Measurements from ENCODE around the gene CACUL1.
"Not testable (repeated sequence)": the region's sequence is repeated elsewhere in the genome, so short reads cannot be mapped to it uniquely, and the experiment has no call there.

Gene CACUL1

DNA sequence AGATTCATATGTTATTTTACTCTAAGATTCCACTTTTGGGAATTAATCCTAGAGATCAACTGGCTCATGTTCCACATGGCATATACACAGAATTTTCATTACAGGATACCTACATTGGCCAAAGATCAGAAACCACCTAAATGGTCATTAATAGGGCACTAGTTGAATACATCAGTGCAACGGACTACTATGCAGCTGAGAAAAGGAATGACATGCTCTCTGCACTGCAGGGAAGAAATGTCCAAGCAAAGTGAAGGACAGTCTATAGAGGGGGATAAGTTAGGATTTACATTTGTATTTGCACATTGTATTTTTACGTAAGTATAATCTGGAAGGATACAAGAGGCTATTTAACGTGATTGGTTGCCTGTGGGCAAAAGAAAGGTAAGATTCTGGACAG, 91.6 kb downstream of the CACUL1 start:
- H3K4me3 ChIP-seq (ENCODE audit: low read length): no peak overlapping the region
- no peaks in the 10 kb centered on the region for H3K27me3 ChIP-seq (ENCODE audit: insufficient read depth, low read length)
- H3K9me3 ChIP-seq (ENCODE audit: low read length): no peaks in the 10 kb centered on the region
- no peak overlapping the region for H2AFZ ChIP-seq (ENCODE audit: low read depth, low read length)
- no peaks in the 10 kb centered on the region for H3K4me1 ChIP-seq (ENCODE audit: insufficient read depth, low read length)
- H3K36me3 ChIP-seq (ENCODE audit: insufficient read depth, low read length): no peaks in the 10 kb centered on the region

DNA sequence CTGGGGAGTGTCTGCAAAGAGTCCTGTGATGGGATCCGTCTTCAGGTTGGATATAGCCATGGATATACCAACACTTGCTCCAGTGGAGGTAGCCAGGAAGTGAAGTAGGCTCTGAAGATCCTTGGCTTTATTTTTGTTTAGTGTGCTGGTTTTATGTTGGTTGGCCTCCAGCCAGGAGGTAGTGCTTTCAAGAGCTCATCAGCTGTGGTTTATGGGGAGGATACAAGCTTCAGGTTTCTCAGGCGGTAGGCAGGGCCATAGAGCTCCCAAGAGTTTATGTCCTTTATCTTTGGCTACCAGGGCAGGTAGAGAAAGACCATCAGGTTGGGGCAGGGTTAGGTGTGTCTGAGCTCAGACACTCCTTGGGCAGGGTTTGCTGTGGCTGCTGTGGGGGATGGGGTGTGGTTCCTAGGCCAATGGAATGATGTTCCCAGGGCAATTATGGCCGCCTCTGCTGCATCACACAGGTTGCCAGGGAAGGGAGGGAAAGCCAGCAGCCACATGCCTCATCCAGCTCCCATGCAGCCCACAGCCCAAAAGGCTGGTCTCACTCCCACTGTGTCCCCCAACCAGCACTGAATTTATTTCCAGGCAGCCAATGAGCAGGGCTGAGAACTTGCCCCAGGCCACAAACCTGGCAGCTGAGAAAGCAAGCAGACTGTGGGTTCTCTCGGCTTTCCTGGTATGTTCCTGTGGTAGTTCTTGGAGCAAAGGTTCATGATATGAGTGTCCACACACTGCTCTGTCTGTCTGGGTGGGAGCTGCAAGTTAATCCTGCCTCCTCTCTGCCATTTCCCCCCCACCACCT, 92.3 kb downstream of the CACUL1 start:
- H3K4me3 ChIP-seq (ENCODE audit: low read length): no peak overlapping the region
- H3K4me1 ChIP-seq (ENCODE audit: insufficient read depth, low read length): no peaks in the 10 kb centered on the region
- H3K36me3 ChIP-seq (ENCODE audit: insufficient read depth, low read length): no peaks in the 10 kb centered on the region
- H2AFZ ChIP-seq (ENCODE audit: low read depth, low read length): no peak overlapping the region
- no peaks in the 10 kb centered on the region for H3K9me3 ChIP-seq (ENCODE audit: low read length)
- H3K27me3 ChIP-seq (ENCODE audit: insufficient read depth, low read length): no peaks in the 10 kb centered on the region

DNA sequence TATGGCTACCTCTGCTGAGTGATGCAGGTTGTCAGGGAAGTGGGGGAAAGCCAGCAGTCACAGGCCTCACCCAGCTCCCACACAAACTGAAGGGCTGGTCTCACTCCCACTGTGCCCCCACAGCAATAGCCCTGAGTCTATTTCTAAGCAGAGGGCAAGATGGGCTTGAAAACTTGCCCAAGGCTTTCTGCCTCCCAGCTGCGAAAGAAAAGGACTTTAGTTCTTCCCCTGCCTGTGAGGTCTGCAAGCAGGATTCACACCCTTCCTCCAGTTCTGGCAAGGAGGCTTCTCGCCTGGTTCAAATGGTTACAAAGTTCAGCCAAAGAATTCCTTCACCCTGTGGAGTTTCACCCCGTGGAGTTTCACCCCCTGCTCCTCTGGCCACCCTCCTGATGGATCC, 96.0 kb downstream of the CACUL1 start:
- no peaks in the 10 kb centered on the region for H3K36me3 ChIP-seq (ENCODE audit: insufficient read depth, low read length)
- no peaks in the 10 kb centered on the region for H3K27me3 ChIP-seq (ENCODE audit: insufficient read depth, low read length)
- no peaks in the 10 kb centered on the region for H3K4me1 ChIP-seq (ENCODE audit: insufficient read depth, low read length)
- H3K9me3 ChIP-seq (ENCODE audit: low read length): no peaks in the 10 kb centered on the region
- no peak overlapping the region for H3K4me3 ChIP-seq (ENCODE audit: low read length)
- no peak overlapping the region for H2AFZ ChIP-seq (ENCODE audit: low read depth, low read length)

DNA sequence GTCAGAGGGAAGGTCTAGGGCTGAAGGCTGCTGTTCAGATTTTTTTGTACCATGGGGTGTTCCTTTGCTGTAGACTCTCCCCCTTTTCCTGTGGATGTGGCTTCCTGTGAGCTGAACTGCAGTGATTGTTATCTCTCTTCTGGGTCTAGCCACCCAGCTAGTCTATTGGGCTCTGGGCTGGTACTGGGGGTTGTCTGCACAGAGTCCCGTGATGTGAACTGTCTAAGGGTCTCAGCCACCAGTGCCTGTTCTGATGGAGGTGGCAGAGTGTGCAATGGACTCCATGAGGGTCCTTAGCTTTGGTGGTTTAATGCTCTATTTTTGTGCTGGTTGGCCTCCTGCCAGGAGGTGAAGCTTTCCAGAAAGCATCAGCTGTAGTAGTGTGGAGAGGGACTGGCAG, 96.6 kb downstream of the CACUL1 start:
- not testable (repeated sequence) for H3K27me3 ChIP-seq (ENCODE audit: insufficient read depth, low read length); H3K4me1 ChIP-seq (ENCODE audit: insufficient read depth, low read length); H3K36me3 ChIP-seq (ENCODE audit: insufficient read depth, low read length); H2AFZ ChIP-seq (ENCODE audit: low read depth, low read length); H3K4me3 ChIP-seq (ENCODE audit: low read length); H3K9me3 ChIP-seq (ENCODE audit: low read length)

DNA sequence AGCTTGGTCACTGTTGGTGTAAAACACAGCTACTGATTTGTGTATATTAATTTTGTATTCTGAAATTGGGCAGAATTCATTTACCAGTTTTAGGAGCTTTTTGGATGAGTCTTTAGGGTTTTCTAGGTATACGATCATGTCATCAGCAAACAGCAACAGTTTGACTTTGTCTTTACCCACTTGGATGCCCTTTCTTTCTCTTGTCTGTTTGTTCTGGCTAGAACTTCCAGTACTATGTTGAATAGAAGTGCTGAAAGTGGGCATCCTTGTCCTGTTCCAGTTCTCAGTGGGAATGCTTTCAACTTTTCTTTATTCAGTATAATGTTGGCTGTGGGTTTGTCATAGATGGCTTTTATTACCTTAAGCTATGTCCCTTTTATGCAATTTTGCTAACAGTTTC, 109.5 kb downstream of the CACUL1 start:
- H3K27me3 ChIP-seq (ENCODE audit: insufficient read depth, low read length); H3K36me3 ChIP-seq (ENCODE audit: insufficient read depth, low read length); H3K9me3 ChIP-seq (ENCODE audit: low read length); H3K4me3 ChIP-seq (ENCODE audit: low read length); H2AFZ ChIP-seq (ENCODE audit: low read depth, low read length); H3K4me1 ChIP-seq (ENCODE audit: insufficient read depth, low read length): not testable (repeated sequence)

DNA sequence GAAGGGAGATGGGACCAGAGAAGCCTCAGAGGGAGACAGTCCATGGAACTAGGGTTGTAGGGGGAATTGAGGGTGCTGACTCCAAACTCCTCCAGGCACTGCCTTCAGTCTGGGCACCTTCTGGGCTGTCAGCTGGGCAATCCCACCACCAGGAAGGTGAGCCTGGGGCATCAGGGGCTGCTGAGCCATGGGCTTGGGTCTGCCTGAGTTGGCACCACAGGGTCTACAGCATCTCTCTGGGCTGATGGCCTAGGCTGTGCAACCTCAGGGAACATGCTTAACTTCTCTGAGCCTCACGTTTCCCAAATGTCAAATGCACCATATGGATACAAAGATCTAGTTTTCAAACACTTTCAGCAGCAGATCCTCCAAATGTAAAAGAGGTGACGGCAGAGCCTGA, 112.5 kb downstream of the CACUL1 start:
- H3K27me3 ChIP-seq (ENCODE audit: insufficient read depth, low read length): peaks cover 4% of the 10 kb centered on the region
- H3K9me3 ChIP-seq (ENCODE audit: low read length): no peaks in the 10 kb centered on the region
- no peaks in the 10 kb centered on the region for H3K4me1 ChIP-seq (ENCODE audit: insufficient read depth, low read length)
- H3K4me3 ChIP-seq (ENCODE audit: low read length): no peak overlapping the region
- H2AFZ ChIP-seq (ENCODE audit: low read depth, low read length): no peak overlapping the region
- H3K36me3 ChIP-seq (ENCODE audit: insufficient read depth, low read length): no peaks in the 10 kb centered on the region

DNA sequence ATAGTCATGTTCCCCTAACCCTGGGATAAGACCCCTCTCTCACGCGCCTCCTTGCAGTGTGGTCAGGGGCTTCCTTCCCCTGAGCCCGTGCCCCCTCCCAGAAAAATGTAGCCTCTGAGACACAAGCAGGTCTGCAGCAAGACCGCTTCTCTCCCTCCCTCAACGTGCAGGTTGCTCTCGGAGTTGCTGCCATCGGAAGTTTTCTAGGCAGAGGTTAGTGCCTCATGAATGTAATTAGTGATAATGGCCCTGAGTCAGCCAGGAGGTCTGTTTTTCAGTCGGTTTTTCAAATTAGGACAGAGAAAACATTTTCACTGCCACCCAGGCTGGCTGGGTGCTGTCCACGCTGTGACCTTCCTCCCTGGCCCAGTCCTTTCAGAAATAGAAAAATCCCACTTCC, 116.1 kb downstream of the CACUL1 start:
- no peak overlapping the region for H2AFZ ChIP-seq (ENCODE audit: low read depth, low read length)
- H3K27me3 ChIP-seq (ENCODE audit: insufficient read depth, low read length): peaks cover 4% of the 10 kb centered on the region
- no peaks in the 10 kb centered on the region for H3K36me3 ChIP-seq (ENCODE audit: insufficient read depth, low read length)
- no peaks in the 10 kb centered on the region for H3K4me1 ChIP-seq (ENCODE audit: insufficient read depth, low read length)
- no peaks in the 10 kb centered on the region for H3K9me3 ChIP-seq (ENCODE audit: low read length)
- no peak overlapping the region for H3K4me3 ChIP-seq (ENCODE audit: low read length)

DNA sequence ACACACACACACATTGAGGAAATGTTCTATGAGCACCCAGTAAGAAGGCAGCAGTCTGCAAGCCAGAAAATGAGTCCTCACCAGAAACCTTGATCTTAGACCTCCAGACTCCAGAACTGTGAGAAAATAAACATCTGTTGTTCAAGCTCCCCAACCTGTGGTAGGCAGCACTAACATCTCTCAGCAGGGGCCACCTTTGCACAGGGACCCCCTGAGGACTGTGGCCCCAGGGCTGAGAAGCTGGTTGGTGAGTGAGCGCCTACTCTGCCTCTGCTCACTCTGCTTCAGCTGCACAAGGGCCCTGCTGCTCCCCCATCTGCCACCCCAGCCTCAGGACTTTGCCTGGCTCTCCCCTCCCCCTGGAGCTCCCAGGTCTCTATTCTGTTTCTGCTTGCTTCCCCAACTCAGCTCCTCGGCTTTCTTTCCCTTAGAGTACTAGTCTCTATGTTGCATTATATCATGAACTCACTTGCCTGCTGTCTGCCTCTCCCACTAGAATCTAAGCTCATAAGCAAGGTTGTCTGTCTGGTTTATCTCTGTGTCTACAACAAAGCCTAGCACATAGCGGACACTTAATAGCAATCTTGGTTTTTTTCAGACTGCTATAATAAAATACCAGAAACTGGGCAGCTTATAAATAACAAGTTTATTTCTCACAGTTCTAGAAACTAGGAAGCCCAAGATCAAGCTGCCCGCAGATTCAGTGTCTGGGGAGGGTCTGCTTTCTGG, 118.9 kb downstream of the CACUL1 start:
- no peaks in the 10 kb centered on the region for H3K36me3 ChIP-seq (ENCODE audit: insufficient read depth, low read length)
- H3K4me3 ChIP-seq (ENCODE audit: low read length): no peak overlapping the region
- H2AFZ ChIP-seq (ENCODE audit: low read depth, low read length): no peak overlapping the region
- H3K4me1 ChIP-seq (ENCODE audit: insufficient read depth, low read length): no peaks in the 10 kb centered on the region
- no peaks in the 10 kb centered on the region for H3K9me3 ChIP-seq (ENCODE audit: low read length)
- peaks cover 8% of the 10 kb centered on the region for H3K27me3 ChIP-seq (ENCODE audit: insufficient read depth, low read length)

DNA sequence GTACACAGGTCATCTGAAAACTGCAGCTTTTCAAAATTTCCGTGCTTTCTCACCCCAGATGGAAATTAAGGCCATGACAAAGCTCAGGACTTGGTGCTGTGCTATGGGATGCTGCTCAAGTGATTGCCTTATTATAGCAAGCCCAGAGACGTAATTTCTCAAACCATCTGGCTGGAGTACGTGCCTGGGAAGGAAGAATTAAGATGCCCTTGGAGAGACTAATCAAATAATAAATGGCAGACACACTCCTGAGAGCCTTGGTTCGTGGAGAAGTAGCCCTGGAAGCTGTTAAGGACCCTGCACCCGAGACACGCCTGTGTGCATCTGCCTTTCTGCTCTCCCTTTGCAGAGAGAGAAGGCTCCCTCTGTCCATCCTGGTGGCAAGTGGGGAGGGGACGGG, 121.0 kb downstream of the CACUL1 start:
- Histone ChIP-seq H3K4me1 (ENCODE audit: insufficient read depth, low read length) (no peaks in the 10 kb centered on the region), H3K4me3 (ENCODE audit: low read length) (no peak overlapping the region), H3K9me3 (ENCODE audit: low read length) (no peaks in the 10 kb centered on the region), H2AFZ (ENCODE audit: low read depth, low read length) (no peak overlapping the region), H3K27me3 (ENCODE audit: insufficient read depth, low read length) (peaks cover 21% of the 10 kb centered on the region), H3K36me3 (ENCODE audit: insufficient read depth, low read length) (no peaks in the 10 kb centered on the region)

DNA sequence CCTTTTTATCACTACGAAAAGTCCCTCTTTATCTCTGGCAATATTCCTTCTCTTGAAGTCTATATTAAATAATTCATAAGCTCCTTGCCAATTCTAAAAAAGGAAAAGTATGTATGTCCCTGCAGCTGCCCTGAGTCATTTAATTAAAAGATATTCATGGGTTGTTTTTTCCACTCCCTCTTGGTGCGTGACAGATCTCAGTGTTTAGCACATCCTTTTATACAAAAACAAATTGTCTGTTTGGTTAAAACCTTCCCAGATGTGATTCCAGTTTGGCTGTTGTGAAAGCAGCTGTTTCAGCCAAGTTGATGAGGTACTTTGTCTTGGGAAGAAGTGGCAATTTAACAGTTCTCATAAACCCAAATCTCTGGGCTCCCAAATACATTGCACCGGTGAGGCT, 125.6 kb downstream of the CACUL1 start:
- H3K4me1 ChIP-seq (ENCODE audit: insufficient read depth, low read length): peaks cover 6% of the 10 kb centered on the region
- no peaks in the 10 kb centered on the region for H3K36me3 ChIP-seq (ENCODE audit: insufficient read depth, low read length)
- H3K4me3 ChIP-seq (ENCODE audit: low read length): no peak overlapping the region
- H3K27me3 ChIP-seq (ENCODE audit: insufficient read depth, low read length): peaks cover 25% of the 10 kb centered on the region
- no peak overlapping the region for H2AFZ ChIP-seq (ENCODE audit: low read depth, low read length)
- H3K9me3 ChIP-seq (ENCODE audit: low read length): no peaks in the 10 kb centered on the region

DNA sequence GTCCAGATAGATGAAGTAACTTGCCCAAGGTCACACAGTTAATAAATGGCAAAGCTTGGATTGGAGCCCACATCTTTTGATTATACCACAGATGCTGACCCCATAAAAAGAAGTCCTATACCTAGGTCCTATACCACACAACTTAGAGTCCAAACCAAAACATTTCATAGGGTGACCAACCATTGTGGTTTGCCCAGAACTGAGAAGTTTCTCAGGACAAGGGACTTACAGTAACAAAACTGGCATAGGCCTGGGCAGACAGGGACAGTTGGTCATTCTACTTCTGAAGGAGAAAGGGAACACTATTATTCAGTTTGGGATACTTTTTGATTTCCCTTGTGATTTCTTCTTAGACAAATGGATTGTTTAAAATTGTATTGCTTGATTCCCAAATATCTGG, 126.4 kb downstream of the CACUL1 start:
- no peaks in the 10 kb centered on the region for H3K9me3 ChIP-seq (ENCODE audit: low read length)
- no peaks in the 10 kb centered on the region for H3K36me3 ChIP-seq (ENCODE audit: insufficient read depth, low read length)
- no peak overlapping the region for H2AFZ ChIP-seq (ENCODE audit: low read depth, low read length)
- H3K4me3 ChIP-seq (ENCODE audit: low read length): no peak overlapping the region
- H3K4me1 ChIP-seq (ENCODE audit: insufficient read depth, low read length): peaks cover 6% of the 10 kb centered on the region
- H3K27me3 ChIP-seq (ENCODE audit: insufficient read depth, low read length): peaks cover 25% of the 10 kb centered on the region

DNA sequence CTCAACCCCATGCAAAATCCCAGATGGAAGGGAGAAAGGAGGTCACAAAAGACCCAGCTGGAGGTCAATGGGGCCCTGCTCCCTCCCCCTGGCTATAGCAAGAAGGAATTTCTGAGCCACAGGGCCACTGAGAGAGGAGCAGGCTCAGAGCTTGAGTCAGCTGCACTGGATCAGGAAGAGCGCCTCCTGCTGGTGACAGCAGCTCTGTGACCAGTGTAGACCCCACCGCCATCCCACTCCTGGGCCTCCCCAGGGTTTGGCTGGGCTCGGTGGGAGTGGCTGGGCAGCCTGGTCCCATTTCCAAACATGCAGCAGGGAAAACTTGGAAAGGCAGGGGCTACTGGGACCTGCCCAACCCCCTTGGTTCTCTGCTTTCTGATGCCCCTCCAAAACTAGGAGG, 127.8 kb downstream of the CACUL1 start:
- Histone ChIP-seq H3K9me3 (ENCODE audit: low read length) (no peaks in the 10 kb centered on the region), H3K4me3 (ENCODE audit: low read length) (no peak overlapping the region), H3K4me1 (ENCODE audit: insufficient read depth, low read length) (peaks cover 6% of the 10 kb centered on the region)

More for the DNA sequence above, 127.8 kb downstream of the CACUL1 start:
- Histone ChIP-seq H2AFZ (ENCODE audit: low read depth, low read length) (no peak overlapping the region), H3K27me3 (ENCODE audit: insufficient read depth, low read length) (peaks cover 18% of the 10 kb centered on the region), H3K36me3 (ENCODE audit: insufficient read depth, low read length) (no peaks in the 10 kb centered on the region)

All from neuron (in vitro differentiated cells).